ENCODE data around the gene ATP10B. TPM values are rescaled to one million over a fixed set of nuclear protein-coding genes. Genes with fewer than 3 reads are reported as not detected.

ATP10B gene
- total and polyA plus RNA-seq, 2 of the 8 experiments (the other 6 are each of a cell fraction or from before 2014, with no cell fraction given), result 0.06 to 0.11 TPM

DNA sequence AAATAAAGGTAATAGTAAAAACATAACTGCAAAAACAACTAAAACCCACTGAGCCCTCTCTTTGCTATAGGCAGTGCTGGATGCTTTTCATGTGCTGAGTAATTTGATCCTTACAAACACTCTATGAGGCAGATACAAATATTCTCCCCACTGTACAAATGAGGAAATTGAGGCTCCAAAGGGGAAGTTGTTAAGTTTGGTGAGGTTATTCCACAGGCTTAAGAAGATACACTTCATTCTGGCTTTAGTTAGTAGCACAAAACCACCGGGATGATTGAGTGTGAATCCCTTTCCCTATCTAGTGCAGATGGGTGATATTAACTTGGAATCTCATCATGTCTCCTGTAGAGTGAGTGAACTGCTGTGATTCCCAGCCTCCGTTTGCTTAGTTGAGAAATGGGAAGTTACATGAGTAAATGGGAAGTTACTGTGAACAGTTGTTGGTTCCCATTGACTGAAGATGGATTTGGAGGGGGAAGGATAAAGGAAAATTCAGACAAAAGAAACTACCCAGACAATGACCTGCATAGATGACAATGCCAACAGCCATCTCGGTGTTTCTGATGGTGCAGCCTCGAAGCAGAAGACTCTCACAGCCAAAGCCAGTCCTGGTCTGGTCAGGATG is 208.3 kb downstream of the ATP10B start (continued):
- TF ChIP-seq, protein P1, sequence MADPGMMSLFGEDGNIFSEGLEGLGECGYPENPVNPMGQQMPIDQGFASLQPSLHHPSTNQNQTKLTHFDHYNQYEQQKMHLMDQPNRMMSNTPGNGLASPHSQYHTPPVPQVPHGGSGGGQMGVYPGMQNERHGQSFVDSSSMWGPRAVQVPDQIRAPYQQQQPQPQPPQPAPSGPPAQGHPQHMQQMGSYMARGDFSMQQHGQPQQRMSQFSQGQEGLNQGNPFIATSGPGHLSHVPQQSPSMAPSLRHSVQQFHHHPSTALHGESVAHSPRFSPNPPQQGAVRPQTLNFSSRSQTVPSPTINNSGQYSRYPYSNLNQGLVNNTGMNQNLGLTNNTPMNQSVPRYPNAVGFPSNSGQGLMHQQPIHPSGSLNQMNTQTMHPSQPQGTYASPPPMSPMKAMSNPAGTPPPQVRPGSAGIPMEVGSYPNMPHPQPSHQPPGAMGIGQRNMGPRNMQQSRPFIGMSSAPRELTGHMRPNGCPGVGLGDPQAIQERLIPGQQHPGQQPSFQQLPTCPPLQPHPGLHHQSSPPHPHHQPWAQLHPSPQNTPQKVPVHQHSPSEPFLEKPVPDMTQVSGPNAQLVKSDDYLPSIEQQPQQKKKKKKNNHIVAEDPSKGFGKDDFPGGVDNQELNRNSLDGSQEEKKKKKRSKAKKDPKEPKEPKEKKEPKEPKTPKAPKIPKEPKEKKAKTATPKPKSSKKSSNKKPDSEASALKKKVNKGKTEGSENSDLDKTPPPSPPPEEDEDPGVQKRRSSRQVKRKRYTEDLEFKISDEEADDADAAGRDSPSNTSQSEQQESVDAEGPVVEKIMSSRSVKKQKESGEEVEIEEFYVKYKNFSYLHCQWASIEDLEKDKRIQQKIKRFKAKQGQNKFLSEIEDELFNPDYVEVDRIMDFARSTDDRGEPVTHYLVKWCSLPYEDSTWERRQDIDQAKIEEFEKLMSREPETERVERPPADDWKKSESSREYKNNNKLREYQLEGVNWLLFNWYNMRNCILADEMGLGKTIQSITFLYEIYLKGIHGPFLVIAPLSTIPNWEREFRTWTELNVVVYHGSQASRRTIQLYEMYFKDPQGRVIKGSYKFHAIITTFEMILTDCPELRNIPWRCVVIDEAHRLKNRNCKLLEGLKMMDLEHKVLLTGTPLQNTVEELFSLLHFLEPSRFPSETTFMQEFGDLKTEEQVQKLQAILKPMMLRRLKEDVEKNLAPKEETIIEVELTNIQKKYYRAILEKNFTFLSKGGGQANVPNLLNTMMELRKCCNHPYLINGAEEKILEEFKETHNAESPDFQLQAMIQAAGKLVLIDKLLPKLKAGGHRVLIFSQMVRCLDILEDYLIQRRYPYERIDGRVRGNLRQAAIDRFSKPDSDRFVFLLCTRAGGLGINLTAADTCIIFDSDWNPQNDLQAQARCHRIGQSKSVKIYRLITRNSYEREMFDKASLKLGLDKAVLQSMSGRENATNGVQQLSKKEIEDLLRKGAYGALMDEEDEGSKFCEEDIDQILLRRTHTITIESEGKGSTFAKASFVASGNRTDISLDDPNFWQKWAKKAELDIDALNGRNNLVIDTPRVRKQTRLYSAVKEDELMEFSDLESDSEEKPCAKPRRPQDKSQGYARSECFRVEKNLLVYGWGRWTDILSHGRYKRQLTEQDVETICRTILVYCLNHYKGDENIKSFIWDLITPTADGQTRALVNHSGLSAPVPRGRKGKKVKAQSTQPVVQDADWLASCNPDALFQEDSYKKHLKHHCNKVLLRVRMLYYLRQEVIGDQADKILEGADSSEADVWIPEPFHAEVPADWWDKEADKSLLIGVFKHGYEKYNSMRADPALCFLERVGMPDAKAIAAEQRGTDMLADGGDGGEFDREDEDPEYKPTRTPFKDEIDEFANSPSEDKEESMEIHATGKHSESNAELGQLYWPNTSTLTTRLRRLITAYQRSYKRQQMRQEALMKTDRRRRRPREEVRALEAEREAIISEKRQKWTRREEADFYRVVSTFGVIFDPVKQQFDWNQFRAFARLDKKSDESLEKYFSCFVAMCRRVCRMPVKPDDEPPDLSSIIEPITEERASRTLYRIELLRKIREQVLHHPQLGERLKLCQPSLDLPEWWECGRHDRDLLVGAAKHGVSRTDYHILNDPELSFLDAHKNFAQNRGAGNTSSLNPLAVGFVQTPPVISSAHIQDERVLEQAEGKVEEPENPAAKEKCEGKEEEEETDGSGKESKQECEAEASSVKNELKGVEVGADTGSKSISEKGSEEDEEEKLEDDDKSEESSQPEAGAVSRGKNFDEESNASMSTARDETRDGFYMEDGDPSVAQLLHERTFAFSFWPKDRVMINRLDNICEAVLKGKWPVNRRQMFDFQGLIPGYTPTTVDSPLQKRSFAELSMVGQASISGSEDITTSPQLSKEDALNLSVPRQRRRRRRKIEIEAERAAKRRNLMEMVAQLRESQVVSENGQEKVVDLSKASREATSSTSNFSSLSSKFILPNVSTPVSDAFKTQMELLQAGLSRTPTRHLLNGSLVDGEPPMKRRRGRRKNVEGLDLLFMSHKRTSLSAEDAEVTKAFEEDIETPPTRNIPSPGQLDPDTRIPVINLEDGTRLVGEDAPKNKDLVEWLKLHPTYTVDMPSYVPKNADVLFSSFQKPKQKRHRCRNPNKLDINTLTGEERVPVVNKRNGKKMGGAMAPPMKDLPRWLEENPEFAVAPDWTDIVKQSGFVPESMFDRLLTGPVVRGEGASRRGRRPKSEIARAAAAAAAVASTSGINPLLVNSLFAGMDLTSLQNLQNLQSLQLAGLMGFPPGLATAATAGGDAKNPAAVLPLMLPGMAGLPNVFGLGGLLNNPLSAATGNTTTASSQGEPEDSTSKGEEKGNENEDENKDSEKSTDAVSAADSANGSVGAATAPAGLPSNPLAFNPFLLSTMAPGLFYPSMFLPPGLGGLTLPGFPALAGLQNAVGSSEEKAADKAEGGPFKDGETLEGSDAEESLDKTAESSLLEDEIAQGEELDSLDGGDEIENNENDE (IDR thresholded peaks at IDR 0.05; ENCODE audit: insufficient replicate concordance, low read length), result no peak
- no peak for TF ChIP-seq SP2 (IDR thresholded peaks at IDR 0.05; ENCODE audit: low read length)
- TF ChIP-seq JUND (IDR thresholded peaks at IDR 0.05; ENCODE audit: low read length), result no peak
- TF ChIP-seq RXRA (IDR thresholded peaks at IDR 0.05; ENCODE audit: insufficient read depth, low read depth, low read length), result no peak

All from H1 (cell line).